Measurements from ENCODE around the gene MLX. TPM values are rescaled to one million over a fixed set of nuclear protein-coding genes. Genes with fewer than 3 reads are reported as not detected.

The MLX gene
- total RNA-seq, 1 experiment from 2014 or later, result 25.8 TPM

DNA sequence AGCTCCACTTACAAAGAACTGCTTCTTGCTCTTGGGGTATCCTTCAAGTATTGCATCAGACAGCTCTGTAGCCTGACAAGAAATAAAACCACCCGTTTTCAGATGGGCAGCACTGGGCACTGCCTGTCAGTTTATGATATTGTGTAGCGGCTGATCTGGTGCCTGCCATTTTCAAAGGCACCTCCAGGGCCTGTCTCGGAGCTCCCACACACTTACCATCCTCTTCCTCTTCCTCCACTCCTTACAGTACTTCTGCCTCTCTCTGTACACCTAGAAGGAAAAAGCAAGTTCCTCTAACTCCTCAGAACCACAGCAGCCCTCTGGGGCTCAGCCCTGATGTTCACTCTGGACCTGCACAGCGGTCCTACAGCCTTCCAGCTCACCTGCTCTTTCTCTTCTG lies 6.2 kb downstream of the MLX start:
- Histone ChIP-seq H3K9ac (ENCODE audit: low read length) (no peak overlapping the region), H3K27me3 (ENCODE audit: low read length) (no peaks in the 10 kb centered on the region), H3K9me2 (replicated peaks; ENCODE audit: low read length) (no peaks in the 10 kb centered on the region), H3K27ac (ENCODE audit: low read length) (no peak overlapping the region), H4K20me1 (ENCODE audit: low read length) (no peaks in the 10 kb centered on the region), H3K79me2 (ENCODE audit: low read length) (peaks cover 46% of the 10 kb centered on the region), H3K9me3 (ENCODE audit: low read length) (no peaks in the 10 kb centered on the region), H2AFZ (ENCODE audit: low read length) (no peak overlapping the region), H3K4me3 (ENCODE audit: low read length) (no peak overlapping the region), H3K4me1 (ENCODE audit: insufficient read depth, low read length) (peaks cover 9% of the 10 kb centered on the region; the same call in 1 of the 2 replicates), H3K4me2 (ENCODE audit: low read length) (no peak overlapping the region), H3F3A (ENCODE audit: low read length, unreplicated experiment) (peaks cover 6% of the 10 kb centered on the region), H3K36me3 (ENCODE audit: low read depth, low read length) (peaks cover 25% of the 10 kb centered on the region; the same call in 1 of the 2 replicates)
- ATAC-seq, result no peak
- ChIA-PET CTCF (no interaction called here), POLR2A (ENCODE audit: unreplicated experiment) (no interaction called here)
- TF ChIP-seq CTCF (conservative IDR thresholded peaks at IDR 0.05; ENCODE audit: low read depth, low read length), result no peak
- TF ChIP-seq EZH2phosphoT487 (IDR thresholded peaks at IDR 0.05; ENCODE audit: borderline replicate concordance, low read length), result no peak
- TF ChIP-seq EZH2 (IDR thresholded peaks at IDR 0.05; ENCODE audit: low read length, unreplicated experiment), result no peak
- no peak for DNase-seq
- no TSS peak for BruUV-seq (replicated peaks)
- intact Hi-C loops (cut with micrococcal nuclease), result no loop called here

GRCh38 chr17:42574463-42574862 lies 7.6 kb downstream of the MLX start:
- Histone ChIP-seq H2AFZ (ENCODE audit: low read length) (no peak overlapping the region), H3K4me1 (ENCODE audit: insufficient read depth, low read length) (peaks cover 13% of the 10 kb centered on the region; the same call in 1 of the 2 replicates), H3K27ac (ENCODE audit: low read length) (no peak overlapping the region), H3K36me3 (ENCODE audit: low read depth, low read length) (peaks cover 22% of the 10 kb centered on the region; the same call in 1 of the 2 replicates), H3F3A (ENCODE audit: low read length, unreplicated experiment) (peaks cover 6% of the 10 kb centered on the region), H3K4me2 (ENCODE audit: low read length) (no peak overlapping the region), H3K9me2 (replicated peaks; ENCODE audit: low read length) (no peaks in the 10 kb centered on the region), H3K27me3 (ENCODE audit: low read length) (no peaks in the 10 kb centered on the region), H3K79me2 (ENCODE audit: low read length) (peaks cover 35% of the 10 kb centered on the region), H3K4me3 (ENCODE audit: low read length) (no peak overlapping the region), H3K9me3 (ENCODE audit: low read length) (no peaks in the 10 kb centered on the region), H4K20me1 (ENCODE audit: low read length) (no peaks in the 10 kb centered on the region), H3K9ac (ENCODE audit: low read length) (no peak overlapping the region)
- no TSS peak for BruUV-seq (replicated peaks)
- intact Hi-C loops (cut with micrococcal nuclease), result no loop called here
- ChIA-PET CTCF (no interaction called here), POLR2A (ENCODE audit: unreplicated experiment) (interaction anchor here (0.6 to 0.7 kb wide), 2 partner anchors 33 to 223 kb away, joined by 3 read pairs; no protein-coding TSS in a partner anchor)
- DNase-seq, result no peak
- TF ChIP-seq EZH2 (IDR thresholded peaks at IDR 0.05; ENCODE audit: low read length, unreplicated experiment) (no peak), EZH2phosphoT487 (IDR thresholded peaks at IDR 0.05; ENCODE audit: borderline replicate concordance, low read length) (no peak), CTCF (conservative IDR thresholded peaks at IDR 0.05; ENCODE audit: low read depth, low read length) (no peak)
- no peak for ATAC-seq

GRCh38 chr17:42577140-42577531 lies 10.2 kb downstream of the MLX start:
- peak overlapping the region; percentile 98 for H3K9ac ChIP-seq (ENCODE audit: low read length)
- peaks cover 30% of the 10 kb centered on the region for H3K79me2 ChIP-seq (ENCODE audit: low read length)
- H2AFZ ChIP-seq (ENCODE audit: low read length), result peak overlapping the region; percentile 99
- H3K27ac ChIP-seq (ENCODE audit: low read length), result peak overlapping the region; percentile 46
- H3K9me2 ChIP-seq (replicated peaks; ENCODE audit: low read length), result no peaks in the 10 kb centered on the region
- peak overlapping the region; percentile 100 for H3K4me2 ChIP-seq (ENCODE audit: low read length)
- ChIA-PET CTCF (interaction anchor here (0.5 to 2.1 kb wide), 4 partner anchors 32 to 481 kb away, joined by 3 to 16 read pairs (median 14); partner anchors contain the start of genes RETREG3 and TUBG1), POLR2A (ENCODE audit: unreplicated experiment) (interaction anchor here (0.5 kb wide), 1 partner anchor 155 kb away, joined by 6 read pairs; no protein-coding TSS in a partner anchor)
- H3K36me3 ChIP-seq (ENCODE audit: low read depth, low read length), result peaks cover 9% of the 10 kb centered on the region
- BruUV-seq (replicated peaks), result TSS peak; percentile 29
- TF ChIP-seq EZH2phosphoT487 (IDR thresholded peaks at IDR 0.05; ENCODE audit: borderline replicate concordance, low read length) (no peak), CTCF (conservative IDR thresholded peaks at IDR 0.05; ENCODE audit: low read depth, low read length) (no peak), EZH2 (IDR thresholded peaks at IDR 0.05; ENCODE audit: low read length, unreplicated experiment) (no peak)
- H3K4me3 ChIP-seq (ENCODE audit: low read length), result peak overlapping the region; percentile 100
- DNase-seq (peak; percentile 4), ATAC-seq (peak; percentile 40)
- peaks cover 6% of the 10 kb centered on the region for H3F3A ChIP-seq (ENCODE audit: low read length, unreplicated experiment)
- peaks cover 13% of the 10 kb centered on the region; the same call in 1 of the 2 replicates for H3K4me1 ChIP-seq (ENCODE audit: insufficient read depth, low read length)
- H3K9me3 ChIP-seq (ENCODE audit: low read length), result no peaks in the 10 kb centered on the region
- H4K20me1 ChIP-seq (ENCODE audit: low read length), result no peaks in the 10 kb centered on the region
- intact Hi-C loops (cut with micrococcal nuclease), result loop anchor here (2.0 kb wide), 1 partner anchor 102 kb away; no protein-coding TSS in a partner anchor
- H3K27me3 ChIP-seq (ENCODE audit: low read length), result no peaks in the 10 kb centered on the region

All from PC-3 (cell line).